Measurements from ENCODE around the gene ZBTB20. TPM values are rescaled to one million over a fixed set of nuclear protein-coding genes. Genes with fewer than 3 reads are reported as not detected.

The ZBTB20 gene
- total and polyA plus RNA-seq, 2 donors (not counting 1 experiment from before 2014, with no cell fraction given), result 4.0 to 123 TPM

- intact Hi-C loops (cut with micrococcal nuclease), result no loop called here
Observed at GRCh38 chr3:114572364-114573062, 574.6 kb downstream of the ZBTB20 start.

More at GRCh38 chr3:114572364-114573062, 574.6 kb downstream of the ZBTB20 start:
- Histone ChIP-seq H3K9ac (ENCODE audit: low read length) (no peak overlapping the region), H4K20me1 (ENCODE audit: control insufficient read depth, insufficient read depth, low read length, poor library complexity, severe bottlenecking) (no peaks in the 10 kb centered on the region), H3K79me2 (ENCODE audit: control insufficient read depth, insufficient read depth, low read length) (no peaks in the 10 kb centered on the region), H3K27ac (ENCODE audit: low read length in 2 of 2) (no peak overlapping the region), H3K4me3 (ENCODE audit: control extremely low read depth in 1 of 5, extremely low read depth in 1 of 5, insufficient read depth in 1 of 5, low read depth in 2 of 5, low read length in 4 of 5) (no peak overlapping the region), H3K9me3 (ENCODE audit: control extremely low read depth in 1 of 3, control insufficient read depth in 2 of 3, insufficient read depth in 1 of 3, low read length in 2 of 3) (no peaks in the 10 kb centered on the region), H3K4me2 (replicated peaks; ENCODE audit: low read depth, low read length, poor library complexity, severe bottlenecking) (no peak overlapping the region), H3K4me1 (ENCODE audit: control insufficient read depth in 2 of 2, insufficient read depth in 2 of 2, low read length in 2 of 2) (no peaks in the 10 kb centered on the region), H3K27me3 (replicated peaks in 1 of 4; ENCODE audit: control extremely low read depth in 1 of 4, control insufficient read depth in 3 of 4, insufficient read depth in 4 of 4, low read length in 3 of 4) (no peaks in the 10 kb centered on the region), H2AFZ (ENCODE audit: insufficient read depth, low read depth, low read length, poor library complexity, severe bottlenecking) (no peak overlapping the region), H3K36me3 (replicated peaks in 1 of 2; ENCODE audit: control extremely low read depth in 1 of 2, control insufficient read depth in 1 of 2, extremely low read depth in 1 of 2, insufficient read depth in 2 of 2, low read length in 1 of 2) (no peaks in the 10 kb centered on the region)
- ATAC-seq (ENCODE audit: low read depth) (no peak), DNase-seq (no peak)
- no peak overlapping the region for H3K4me3 Mint-ChIP-seq
- H3K27me3 Mint-ChIP-seq, result no peaks in the 10 kb centered on the region
- POLR2A ChIA-PET, result no interaction called here
- CTCF ChIA-PET, result no interaction called here
- H3K27ac Mint-ChIP-seq, result no peak overlapping the region
- WGBS (ENCODE audit: insufficient coverage), result no CpG with 5 or more reads among the region's 3 CpGs
- H3K9me3 Mint-ChIP-seq (ENCODE audit: insufficient read depth), result no peaks in the 10 kb centered on the region
- peaks cover 1% of the 10 kb centered on the region for H3K4me1 Mint-ChIP-seq
- TF ChIP-seq CTCF (IDR thresholded peaks at IDR 0.05), result no peak
- TF ChIP-seq EZH2 (IDR thresholded peaks at IDR 0.05; ENCODE audit: borderline replicate concordance, insufficient read depth, low read depth, low read length, poor library complexity, severe bottlenecking), result no peak

Measured in B cell (primary cell).